Muscle layer of colon (tissue), 2 donors: ENCODE data around the gene C2CD4C.
"Not testable (repeated sequence)": the region's sequence is repeated elsewhere in the genome, so short reads cannot be mapped to it uniquely, and the experiment has no call there.

ENCODE experiments used
- H3K27ac ChIP-seq: one replicate; pipeline ENCODE4 v1.7.0; 2013; ENCODE audit warnings: low read depth, mild to moderate bottlenecking, low read length, moderate library complexity
- H3K27me3 ChIP-seq, 2 donors: one replicate each; pipeline ENCODE4 v1.7.0; 2013; ENCODE audit warnings: low read length in 2 of 2, mild to moderate bottlenecking in 2 of 2; ENCODE audit not compliant: insufficient read depth in 2 of 2, control insufficient read depth in 1 of 2
- H3K36me3 ChIP-seq: one replicate; pipeline ENCODE4 v1.7.0; 2013; ENCODE audit warnings: mild to moderate bottlenecking, low read length; ENCODE audit not compliant: insufficient read depth
- H3K4me1 ChIP-seq: one replicate; pipeline ENCODE4 v1.7.0; 2013; ENCODE audit warnings: mild to moderate bottlenecking, low read length; ENCODE audit not compliant: insufficient read depth
- H3K4me3 ChIP-seq, 2 donors: one replicate each; pipeline ENCODE4 v1.7.0; 2013; ENCODE audit warnings: low read length in 2 of 2, low read depth in 1 of 2, mild to moderate bottlenecking in 1 of 2, moderate library complexity in 1 of 2
- H3K9ac ChIP-seq: one replicate; pipeline ENCODE4 v1.7.0; 2013; ENCODE audit warnings: low read length
- H3K9me3 ChIP-seq: one replicate; pipeline ENCODE4 v1.7.0; 2013; ENCODE audit warnings: mild to moderate bottlenecking, low read length
- donor health status: abdominal sarcoma.
- donor health status: Adenocarcinoma of cecum.

C2CD4C gene

GRCh38 chr19:436413-436950 lies 27.5 kb upstream of the C2CD4C start:
- H3K4me1 ChIP-seq: no peaks in the 10 kb centered on the region
- H3K27ac ChIP-seq: no peak overlapping the region
- no peak overlapping the region for H3K9ac ChIP-seq
- no peaks in the 10 kb centered on the region for H3K9me3 ChIP-seq
- H3K27me3 ChIP-seq: no peaks in the 10 kb centered on the region
- peaks cover 4% of the 10 kb centered on the region for H3K36me3 ChIP-seq
- no peak overlapping the region for H3K4me3 ChIP-seq

GRCh38 chr19:435707-436412 lies 26.9 kb upstream of the C2CD4C start:
- Histone ChIP-seq H3K9me3 (no peaks in the 10 kb centered on the region), H3K4me1 (no peaks in the 10 kb centered on the region), H3K36me3 (peaks cover 4% of the 10 kb centered on the region), H3K27me3 (no peaks in the 10 kb centered on the region), H3K4me3 (no peak overlapping the region), H3K9ac (no peak overlapping the region), H3K27ac (no peak overlapping the region)

GRCh38 chr19:435056-435706 lies 26.2 kb upstream of the C2CD4C start:
- Histone ChIP-seq H3K9ac (no peak overlapping the region), H3K27me3 (no peaks in the 10 kb centered on the region), H3K36me3 (peaks cover 4% of the 10 kb centered on the region), H3K27ac (no peak overlapping the region), H3K4me3 (no peak overlapping the region), H3K9me3 (no peaks in the 10 kb centered on the region), H3K4me1 (no peaks in the 10 kb centered on the region)

GRCh38 chr19:434152-434960 lies 25.4 kb upstream of the C2CD4C start:
- Histone ChIP-seq H3K4me3 (no peak overlapping the region), H3K36me3 (peaks cover 4% of the 10 kb centered on the region), H3K27me3 (no peaks in the 10 kb centered on the region), H3K9ac (no peak overlapping the region), H3K4me1 (no peaks in the 10 kb centered on the region), H3K9me3 (no peaks in the 10 kb centered on the region), H3K27ac (no peak overlapping the region)

- Histone ChIP-seq H3K27me3 (no peaks in the 10 kb centered on the region), H3K9me3 (no peaks in the 10 kb centered on the region)
These were observed 21.8 kb upstream of the C2CD4C start for GRCh38 chr19:430701-431100.

GRCh38 chr19:428149-428548 lies 19.2 kb upstream of the C2CD4C start:
- Histone ChIP-seq H3K27ac (no peak overlapping the region), H3K9me3 (no peaks in the 10 kb centered on the region), H3K9ac (no peak overlapping the region), H3K27me3 (no peaks in the 10 kb centered on the region), H3K4me3 (no peak overlapping the region), H3K4me1 (no peaks in the 10 kb centered on the region), H3K36me3 (no peaks in the 10 kb centered on the region)

More at GRCh38 chr19:430701-431100, 21.8 kb upstream of the C2CD4C start:
- H3K27ac ChIP-seq: no peak overlapping the region
- peaks cover 4% of the 10 kb centered on the region for H3K36me3 ChIP-seq
- no peak overlapping the region for H3K9ac ChIP-seq
- H3K4me3 ChIP-seq: no peak overlapping the region
- H3K4me1 ChIP-seq: no peaks in the 10 kb centered on the region

- H3K4me3 ChIP-seq, H3K36me3 ChIP-seq: not testable (repeated sequence)
These were observed 18.7 kb upstream of the C2CD4C start for GRCh38 chr19:427675-428074.

GRCh38 chr19:426725-427445 lies 17.9 kb upstream of the C2CD4C start:
- no peaks in the 10 kb centered on the region for H3K27me3 ChIP-seq
- H3K9me3 ChIP-seq: no peaks in the 10 kb centered on the region
- H3K27ac ChIP-seq: no peak overlapping the region
- H3K36me3 ChIP-seq: no peaks in the 10 kb centered on the region
- no peak overlapping the region for H3K9ac ChIP-seq
- no peaks in the 10 kb centered on the region for H3K4me1 ChIP-seq
- H3K4me3 ChIP-seq: no peak overlapping the region

More at GRCh38 chr19:427675-428074, 18.7 kb upstream of the C2CD4C start:
- H3K9me3 ChIP-seq, H3K27ac ChIP-seq, H3K27me3 ChIP-seq, H3K9ac ChIP-seq, H3K4me1 ChIP-seq: not testable (repeated sequence)

GRCh38 chr19:425056-425455 lies 16.1 kb upstream of the C2CD4C start:
- Histone ChIP-seq H3K9ac (no peak overlapping the region), H3K4me3 (no peak overlapping the region), H3K4me1 (no peaks in the 10 kb centered on the region), H3K27me3 (no peaks in the 10 kb centered on the region), H3K36me3 (no peaks in the 10 kb centered on the region), H3K27ac (no peak overlapping the region), H3K9me3 (no peaks in the 10 kb centered on the region)

- H3K9me3 ChIP-seq: no peaks in the 10 kb centered on the region
- no peaks in the 10 kb centered on the region for H3K36me3 ChIP-seq
- H3K4me1 ChIP-seq: no peaks in the 10 kb centered on the region
- no peaks in the 10 kb centered on the region for H3K27me3 ChIP-seq
- no peak overlapping the region for H3K4me3 ChIP-seq
- no peak overlapping the region for H3K9ac ChIP-seq
- H3K27ac ChIP-seq: no peak overlapping the region
These were observed 15.6 kb upstream of the C2CD4C start for GRCh38 chr19:424546-424945.
